ENCODE data around the gene LRRN2. TPM values are rescaled to one million over a fixed set of nuclear protein-coding genes. Genes with fewer than 3 reads are reported as not detected.

Gene LRRN2
- total RNA-seq, 4 donors from 2014 or later = 2.0 to 32.9 (median 23.8) TPM

- intact Hi-C loops (cut with DNase I; ENCODE audit: low total_unique reads) (no loop called here), in situ Hi-C loops (cut with MboI; ENCODE audit: low pct_ligation_motif_present in 1 of 4, low pct_unique_long_range_greater_than_20kb in 1 of 4, low sequenced_read_pairs in 3 of 4) (no loop called here)
- Histone ChIP-seq H3K4me3 (no peak overlapping the region), H3K4me1 (peaks cover 0 to 9% (median 2%) of the 10 kb centered on the region in 4 donors), H3K27ac (no peak overlapping the region), H3K9me3 (no peaks in the 10 kb centered on the region), H3K36me3 (no peaks in the 10 kb centered on the region), H3K27me3 (no peaks in the 10 kb centered on the region)
- TF ChIP-seq POLR2AphosphoS5 (IDR thresholded peaks at IDR 0.05) = no peak
- no peak for TF ChIP-seq EP300 (IDR thresholded peaks at IDR 0.05; ENCODE audit: low read depth)
- TF ChIP-seq CTCF (IDR thresholded peaks at IDR 0.05) = no peak
- no peak for TF ChIP-seq POLR2A (IDR thresholded peaks at IDR 0.05)
- DNase-seq = no peak
- WGBS, 2 donors (ENCODE audit: low coverage in 1 of 2) = 44 to 46% methylated on average over 5 to 10 of the region's 10 CpGs
Measured at GRCh38 chr1:204592246-204592948, 93.1 kb downstream of the LRRN2 start.

- Histone ChIP-seq H3K36me3 (no peaks in the 10 kb centered on the region), H3K27ac (no peak overlapping the region), H3K27me3 (no peaks in the 10 kb centered on the region), H3K4me3 (no peak overlapping the region), H3K9me3 (no peaks in the 10 kb centered on the region), H3K4me1 (peaks cover 0 to 9% (median 2%) of the 10 kb centered on the region in 4 donors)
- in situ Hi-C loops (cut with MboI; ENCODE audit: low pct_ligation_motif_present in 1 of 4, low pct_unique_long_range_greater_than_20kb in 1 of 4, low sequenced_read_pairs in 3 of 4) = no loop called here
- intact Hi-C loops (cut with DNase I; ENCODE audit: low total_unique reads) = no loop called here
- no peak for TF ChIP-seq CTCF (IDR thresholded peaks at IDR 0.05)
- TF ChIP-seq POLR2A (IDR thresholded peaks at IDR 0.05) = no peak
- TF ChIP-seq POLR2AphosphoS5 (IDR thresholded peaks at IDR 0.05) = no peak
- TF ChIP-seq EP300 (IDR thresholded peaks at IDR 0.05; ENCODE audit: low read depth) = no peak
- WGBS, 2 donors (ENCODE audit: low coverage in 1 of 2) = 71 to 88% methylated on average over 3 of the region's 3 CpGs
- no peak for DNase-seq
Measured at GRCh38 chr1:204591473-204592090, 94.0 kb downstream of the LRRN2 start.

GRCh38 chr1:204589409-204590038 lies 96.0 kb downstream of the LRRN2 start:
- no peak for DNase-seq
- 78 to 100% methylated on average over 4 to 8 of the region's 8 CpGs for WGBS, 2 donors (ENCODE audit: low coverage in 1 of 2)

More at GRCh38 chr1:204589409-204590038, 96.0 kb downstream of the LRRN2 start:
- no peak overlapping the region for H3K4me3 ChIP-seq
- no peaks in the 10 kb centered on the region for H3K36me3 ChIP-seq
- H3K27me3 ChIP-seq = no peaks in the 10 kb centered on the region
- H3K27ac ChIP-seq = no peak overlapping the region
- intact Hi-C loops (cut with DNase I; ENCODE audit: low total_unique reads) = no loop called here
- H3K4me1 ChIP-seq = peaks cover 0 to 9% (median 2%) of the 10 kb centered on the region in 4 donors
- in situ Hi-C loops (cut with MboI; ENCODE audit: low pct_ligation_motif_present in 1 of 4, low pct_unique_long_range_greater_than_20kb in 1 of 4, low sequenced_read_pairs in 3 of 4) = no loop called here
- TF ChIP-seq EP300 (IDR thresholded peaks at IDR 0.05; ENCODE audit: low read depth) = no peak
- TF ChIP-seq POLR2AphosphoS5 (IDR thresholded peaks at IDR 0.05) = no peak
- no peak for TF ChIP-seq CTCF (IDR thresholded peaks at IDR 0.05)
- no peak for TF ChIP-seq POLR2A (IDR thresholded peaks at IDR 0.05)
- no peaks in the 10 kb centered on the region for H3K9me3 ChIP-seq
